Neuron (in vitro differentiated cells): ENCODE data around the gene PXDC1.
A peak's percentile ranks its signal among the peaks of the same experiment; 100 is the strongest.

Experiments
- H2AFZ ChIP-seq: one replicate; pipeline ENCODE4 v1.6.1; 2013; ENCODE audit warnings: low read depth, mild to moderate bottlenecking, inconsistent platforms, low read length, moderate library complexity
- H3K27me3 ChIP-seq: one replicate; pipeline ENCODE4 v1.6.1; 2013; ENCODE audit warnings: low read length; ENCODE audit not compliant: insufficient read depth
- H3K36me3 ChIP-seq: one replicate; pipeline ENCODE4 v1.6.1; 2013; ENCODE audit warnings: low read length; ENCODE audit not compliant: insufficient read depth
- H3K4me1 ChIP-seq: one replicate; pipeline ENCODE4 v1.6.1; 2013; ENCODE audit warnings: low read length; ENCODE audit not compliant: insufficient read depth
- H3K4me3 ChIP-seq: 2 replicates; pipeline ENCODE4 v1.5.1; 2013; ENCODE audit warnings: mild to moderate bottlenecking, low read length, moderate library complexity
- H3K9me3 ChIP-seq: one replicate; pipeline ENCODE4 v1.6.1; 2013; ENCODE audit warnings: low read length

Gene PXDC1

DNA sequence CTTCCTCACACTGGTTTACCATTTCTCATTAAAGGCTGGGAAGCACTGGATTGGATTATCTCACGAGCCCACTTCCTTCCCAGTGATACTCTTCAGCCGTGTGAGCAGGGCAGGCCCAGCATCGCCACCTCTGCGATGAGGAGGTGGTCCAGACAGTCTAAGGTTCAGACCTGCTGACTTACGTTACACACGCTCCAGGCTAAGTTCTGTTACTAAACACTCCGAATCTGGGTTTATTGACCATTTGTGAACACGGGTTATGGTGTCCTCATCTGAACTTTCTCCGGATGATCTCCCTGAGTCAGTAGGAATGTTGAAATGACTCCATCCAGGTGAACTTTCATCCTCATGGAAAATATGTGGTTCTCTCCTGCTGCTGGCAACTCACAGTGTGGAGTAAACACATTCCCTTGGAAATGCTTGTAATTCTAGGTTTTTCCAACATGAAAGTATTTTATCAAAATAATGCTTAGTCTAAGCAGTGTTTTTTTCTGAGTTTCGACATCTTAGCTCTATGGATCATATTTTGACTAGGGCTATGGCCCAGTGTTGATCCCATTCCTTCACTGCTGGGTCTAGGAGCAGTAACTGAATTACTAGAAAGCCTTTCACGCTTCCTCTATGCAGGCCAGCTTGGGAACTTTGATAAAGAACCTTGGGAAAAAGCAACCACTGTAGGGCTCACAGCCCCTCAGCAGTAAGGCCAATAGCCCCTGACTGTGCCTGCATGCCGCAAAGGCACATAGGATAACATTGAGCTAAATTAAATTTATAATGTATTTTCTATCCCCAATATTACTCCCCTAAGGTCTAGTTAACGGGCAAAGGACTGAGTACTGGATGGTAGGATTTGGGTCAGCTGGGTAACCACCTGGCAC lies 37.7 kb upstream of the PXDC1 start:
- Histone ChIP-seq H3K9me3 (no peaks in the 10 kb centered on the region), H3K27me3 (no peaks in the 10 kb centered on the region), H3K36me3 (no peaks in the 10 kb centered on the region), H2AFZ (no peak overlapping the region), H3K4me1 (peaks cover 6% of the 10 kb centered on the region), H3K4me3 (no peak overlapping the region)

DNA sequence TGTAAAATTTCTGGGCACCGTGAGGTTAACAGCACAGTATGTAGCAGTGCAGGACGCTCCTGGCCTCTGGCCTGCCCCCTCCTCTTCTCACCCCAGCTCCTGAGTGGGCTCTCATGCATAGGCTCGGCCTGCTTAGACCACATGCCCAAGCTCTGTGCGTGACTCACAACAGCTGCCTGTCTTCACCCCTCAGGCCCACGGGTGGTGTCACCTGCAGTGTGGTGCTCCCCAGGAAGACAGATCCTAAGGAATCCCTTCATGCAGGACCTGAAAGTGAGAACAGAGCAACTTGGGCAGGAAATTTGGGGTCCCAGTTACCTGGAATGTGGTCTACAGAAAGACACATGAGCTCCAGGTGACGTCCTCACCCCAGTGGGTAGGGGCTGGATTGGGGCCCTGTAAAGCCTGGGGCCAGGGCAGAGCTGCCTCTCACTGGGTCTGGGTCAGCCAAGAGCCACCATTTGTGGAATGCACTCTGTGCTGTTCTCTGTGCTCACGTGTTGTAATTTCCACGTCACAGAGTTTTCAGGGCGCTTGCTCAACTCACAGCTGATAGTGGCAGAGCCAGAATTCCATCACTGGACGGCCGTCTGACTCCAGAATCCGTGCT lies 37.0 kb upstream of the PXDC1 start:
- no peak overlapping the region for H3K4me3 ChIP-seq
- no peaks in the 10 kb centered on the region for H3K36me3 ChIP-seq
- H3K4me1 ChIP-seq: no peaks in the 10 kb centered on the region
- no peaks in the 10 kb centered on the region for H3K27me3 ChIP-seq
- no peaks in the 10 kb centered on the region for H3K9me3 ChIP-seq
- H2AFZ ChIP-seq: no peak overlapping the region

DNA sequence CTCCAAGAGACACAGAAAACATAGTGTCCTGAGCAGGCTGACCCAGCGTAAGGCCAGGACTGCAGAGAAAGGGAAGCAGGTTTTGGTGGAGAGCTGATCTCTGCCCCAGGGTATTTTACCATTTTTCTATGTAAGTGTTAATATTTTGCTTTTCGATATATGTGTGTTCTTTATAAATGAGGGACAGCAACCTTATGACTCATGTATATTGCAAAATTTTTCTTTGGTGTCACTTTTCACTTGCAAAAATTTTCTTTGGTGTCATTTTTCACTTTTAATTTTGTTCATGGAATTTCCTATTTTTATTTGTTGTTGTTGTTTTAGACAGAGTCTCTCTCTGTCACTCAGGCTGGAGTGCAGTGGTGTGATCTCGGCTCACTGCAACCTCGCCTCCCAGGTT lies 34.6 kb upstream of the PXDC1 start:
- Histone ChIP-seq H3K36me3 (no peaks in the 10 kb centered on the region), H3K4me1 (no peaks in the 10 kb centered on the region), H3K4me3 (no peak overlapping the region), H2AFZ (no peak overlapping the region), H3K9me3 (no peaks in the 10 kb centered on the region), H3K27me3 (no peaks in the 10 kb centered on the region)

- Histone ChIP-seq H3K36me3 (no peaks in the 10 kb centered on the region), H3K4me1 (no peaks in the 10 kb centered on the region), H3K9me3 (no peaks in the 10 kb centered on the region), H2AFZ (no peak overlapping the region), H3K27me3 (no peaks in the 10 kb centered on the region), H3K4me3 (no peak overlapping the region)
Measured at GRCh38 chr6:3785745-3786098, 34.2 kb upstream of the PXDC1 start.

DNA sequence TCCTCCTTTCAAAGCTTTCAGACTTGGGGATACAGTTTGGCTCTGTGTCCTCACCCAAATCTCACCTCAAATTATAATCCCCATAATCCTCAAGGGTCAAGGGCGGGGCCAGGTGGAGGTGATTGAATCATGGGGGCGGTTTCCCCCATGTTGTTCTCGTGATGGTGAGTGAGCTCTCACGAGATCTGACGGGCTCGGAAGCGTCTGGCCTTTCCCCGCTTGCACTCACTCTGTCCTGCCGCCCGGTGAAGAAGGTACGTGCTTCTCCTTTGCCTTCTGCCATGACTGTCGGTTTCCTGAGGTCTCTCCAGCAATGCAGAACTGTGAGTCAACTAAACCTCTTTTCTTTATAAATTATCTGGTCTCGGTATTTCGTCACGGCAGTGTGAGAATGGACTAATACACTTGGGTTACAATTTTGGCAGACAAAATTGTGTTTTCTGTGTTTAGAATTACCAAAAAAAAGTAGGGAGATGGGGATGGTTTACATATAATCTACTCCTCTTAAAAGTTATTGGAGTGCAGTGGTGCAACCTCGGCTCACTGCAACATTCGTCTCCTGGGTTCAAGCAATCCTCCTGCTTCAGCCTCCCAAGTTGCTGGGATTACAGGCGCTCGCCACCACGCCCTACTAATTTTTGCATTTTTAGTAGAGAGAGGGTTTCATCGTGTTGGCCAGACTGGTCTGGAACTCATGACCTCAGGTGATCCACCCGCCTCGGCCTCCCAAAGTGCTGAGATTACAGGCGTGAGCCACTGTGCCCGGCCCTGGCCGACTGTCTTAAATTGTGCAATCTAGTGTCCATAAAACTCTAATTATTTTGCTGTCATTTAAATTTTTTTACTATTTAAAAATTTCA lies 33.6 kb upstream of the PXDC1 start:
- no peaks in the 10 kb centered on the region for H3K4me1 ChIP-seq
- H3K27me3 ChIP-seq: no peaks in the 10 kb centered on the region
- H3K4me3 ChIP-seq: no peak overlapping the region
- H3K9me3 ChIP-seq: no peaks in the 10 kb centered on the region
- no peak overlapping the region for H2AFZ ChIP-seq
- H3K36me3 ChIP-seq: no peaks in the 10 kb centered on the region

- H2AFZ ChIP-seq: no peak overlapping the region
- no peaks in the 10 kb centered on the region for H3K4me1 ChIP-seq
- H3K4me3 ChIP-seq: no peak overlapping the region
- no peaks in the 10 kb centered on the region for H3K27me3 ChIP-seq
- no peaks in the 10 kb centered on the region for H3K9me3 ChIP-seq
- H3K36me3 ChIP-seq: no peaks in the 10 kb centered on the region
Measured at GRCh38 chr6:3784423-3784822, 32.9 kb upstream of the PXDC1 start.

DNA sequence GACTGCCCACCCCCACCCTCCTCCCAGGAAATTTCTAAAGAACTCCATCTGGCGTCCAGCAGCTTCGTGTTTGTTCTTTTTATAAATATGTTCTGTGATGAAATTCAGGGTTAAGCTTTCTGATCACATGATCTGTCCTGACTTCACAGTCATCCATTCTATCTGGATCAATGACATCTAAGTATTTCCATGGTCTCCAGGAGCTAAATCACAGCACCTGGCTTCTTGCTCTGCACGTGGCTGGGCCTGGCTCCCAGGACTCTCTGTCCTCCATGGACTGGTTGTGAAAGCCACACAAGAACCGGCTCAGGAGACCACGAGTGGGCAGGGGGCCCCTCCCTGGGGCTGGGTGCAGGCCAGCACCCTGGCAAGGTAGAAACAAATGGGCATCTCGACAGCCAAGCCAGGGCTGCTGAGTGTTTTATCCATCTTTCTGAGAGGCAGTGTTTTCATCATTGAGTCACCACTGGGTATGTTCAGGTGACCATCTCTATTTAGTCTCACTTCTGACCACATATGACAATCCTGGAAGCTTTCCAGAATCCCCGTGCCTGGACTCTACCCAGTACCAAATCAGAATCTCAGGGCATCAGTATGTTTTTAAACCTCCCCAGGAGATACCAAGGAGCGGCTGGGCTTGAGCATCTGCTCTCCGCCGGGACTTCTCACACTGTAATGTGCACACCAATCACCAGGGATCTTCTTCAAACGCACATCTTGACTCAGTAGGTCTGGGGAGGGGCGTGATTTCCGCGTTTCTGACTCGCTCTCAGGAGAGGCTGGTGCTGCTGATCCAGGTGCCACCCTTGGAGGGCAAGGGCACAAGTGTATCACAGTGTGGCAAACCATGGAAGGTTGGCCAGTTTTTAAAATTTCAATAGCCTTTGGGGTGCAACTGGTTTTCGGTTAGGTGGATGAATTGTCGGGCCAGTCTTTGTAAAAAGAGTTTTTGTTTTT lies 31.6 kb upstream of the PXDC1 start:
- Histone ChIP-seq H2AFZ (no peak overlapping the region), H3K36me3 (no peaks in the 10 kb centered on the region), H3K4me3 (no peak overlapping the region), H3K9me3 (no peaks in the 10 kb centered on the region), H3K4me1 (peaks cover 2% of the 10 kb centered on the region), H3K27me3 (no peaks in the 10 kb centered on the region)

DNA sequence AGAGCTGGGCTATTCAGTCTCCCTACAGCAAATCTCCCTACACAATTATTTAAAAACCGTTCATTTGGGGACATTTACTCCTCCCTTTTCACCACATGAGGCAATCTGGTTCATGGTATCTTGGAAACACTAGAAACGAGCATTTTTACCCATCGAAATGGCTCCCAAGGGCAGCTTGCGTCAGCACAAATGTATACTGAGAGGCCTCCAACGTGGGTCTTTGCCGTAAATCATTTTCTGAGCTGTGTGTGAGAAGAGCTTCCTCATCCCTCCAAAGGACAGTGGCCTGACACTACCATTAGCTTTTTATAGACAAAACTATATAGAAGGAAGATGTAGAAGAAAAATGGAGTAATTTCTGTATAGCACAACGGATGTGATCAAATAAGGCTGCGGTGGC lies 30.0 kb upstream of the PXDC1 start:
- H2AFZ ChIP-seq: no peak overlapping the region
- no peak overlapping the region for H3K4me3 ChIP-seq
- H3K36me3 ChIP-seq: no peaks in the 10 kb centered on the region
- H3K27me3 ChIP-seq: no peaks in the 10 kb centered on the region
- H3K4me1 ChIP-seq: peaks cover 17% of the 10 kb centered on the region
- H3K9me3 ChIP-seq: no peaks in the 10 kb centered on the region

DNA sequence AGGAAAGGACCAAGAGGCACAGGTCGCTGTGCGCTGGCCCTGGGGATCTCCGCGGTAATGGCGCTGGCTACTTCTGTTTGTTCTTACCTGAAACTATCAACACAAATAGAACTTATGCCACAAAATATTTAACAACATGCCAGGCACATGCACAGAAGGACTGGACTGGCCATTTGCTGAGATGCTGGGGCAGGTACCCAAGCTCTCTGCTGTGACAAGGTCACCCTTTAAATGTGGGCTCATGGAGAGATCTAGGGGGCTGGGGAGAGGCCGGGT lies 28.0 kb upstream of the PXDC1 start:
- H3K4me1 ChIP-seq: peaks cover 17% of the 10 kb centered on the region
- H2AFZ ChIP-seq: no peak overlapping the region
- H3K4me3 ChIP-seq: no peak overlapping the region
- no peaks in the 10 kb centered on the region for H3K9me3 ChIP-seq
- no peaks in the 10 kb centered on the region for H3K36me3 ChIP-seq
- H3K27me3 ChIP-seq: no peaks in the 10 kb centered on the region

GRCh38 chr6:3778701-3779573 lies 27.4 kb upstream of the PXDC1 start:
- no peak overlapping the region for H3K4me3 ChIP-seq
- H3K27me3 ChIP-seq: no peaks in the 10 kb centered on the region
- no peaks in the 10 kb centered on the region for H3K9me3 ChIP-seq
- H3K4me1 ChIP-seq: peaks cover 17% of the 10 kb centered on the region
- no peaks in the 10 kb centered on the region for H3K36me3 ChIP-seq
- H2AFZ ChIP-seq: no peak overlapping the region

- Histone ChIP-seq H3K36me3 (no peaks in the 10 kb centered on the region), H3K27me3 (no peaks in the 10 kb centered on the region), H3K4me1 (peaks cover 17% of the 10 kb centered on the region), H3K9me3 (no peaks in the 10 kb centered on the region), H2AFZ (no peak overlapping the region), H3K4me3 (peak overlapping the region; percentile 10)
Measured at GRCh38 chr6:3777730-3778461, 26.4 kb upstream of the PXDC1 start.
